ENCODE measurements around the gene TPO.

The TPO gene

DNA sequence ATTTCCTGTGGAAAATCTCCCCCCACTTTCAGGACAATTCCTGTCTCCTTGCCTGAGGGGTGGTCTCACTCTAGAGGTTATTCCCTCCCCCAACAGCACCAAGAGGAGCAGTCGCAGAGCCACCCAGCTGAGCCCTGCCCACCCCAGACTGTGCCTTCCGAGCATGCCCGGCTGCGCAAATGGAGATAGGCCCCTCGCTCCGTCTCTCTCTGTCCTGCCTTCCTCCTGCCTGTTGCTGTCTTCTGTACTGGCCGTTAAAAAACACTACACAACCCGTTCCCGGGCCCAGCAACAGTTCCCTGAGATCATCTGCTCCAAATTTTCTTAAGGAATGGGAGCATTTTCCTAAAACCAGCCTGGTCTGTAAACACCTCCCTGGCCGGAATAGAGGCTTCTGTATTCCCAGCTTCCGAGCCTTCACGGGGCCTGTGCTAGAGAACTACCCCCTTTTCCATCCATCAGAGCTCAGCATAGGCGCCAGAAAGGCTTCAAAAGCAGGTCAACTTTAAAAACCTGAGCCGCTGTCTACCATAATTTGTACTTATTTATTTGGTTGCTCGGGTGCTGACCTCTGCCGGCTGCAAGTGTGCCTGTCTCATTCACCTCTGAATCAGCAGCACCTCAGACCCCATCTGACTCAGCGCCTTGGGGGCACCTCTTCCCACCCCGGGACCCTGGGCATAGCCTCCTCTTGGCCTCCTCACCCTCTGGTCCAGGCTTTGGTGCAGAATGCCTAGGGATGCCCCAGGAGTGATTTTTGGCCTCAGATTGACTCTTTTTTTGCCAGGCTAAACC, 171.6 kb downstream of the TPO start:
- peak; percentile 21 for DNase-seq (ENCODE audit: low spot score)

DNA sequence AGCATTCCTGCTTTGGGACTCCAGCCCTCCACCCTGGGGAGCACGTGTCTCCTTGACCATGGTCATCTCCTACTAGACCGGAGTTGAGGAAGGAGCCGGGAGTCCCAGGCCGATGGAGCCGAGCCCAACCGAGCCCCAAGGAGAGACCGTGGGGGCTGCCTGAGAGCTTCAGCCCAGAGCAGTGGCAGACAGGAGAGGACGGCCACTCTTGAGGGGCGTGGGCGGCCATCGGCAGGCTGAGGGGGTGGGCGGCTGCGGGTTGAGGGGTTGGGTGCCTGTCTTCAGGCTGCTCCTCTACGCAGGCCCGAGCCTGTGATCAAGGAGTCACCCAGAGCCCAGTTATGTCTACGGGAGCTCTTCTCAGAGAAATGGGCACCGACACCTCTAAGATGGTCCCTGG, 172.4 kb downstream of the TPO start:
- DNase-seq (ENCODE audit: low spot score): no peak

DNA sequence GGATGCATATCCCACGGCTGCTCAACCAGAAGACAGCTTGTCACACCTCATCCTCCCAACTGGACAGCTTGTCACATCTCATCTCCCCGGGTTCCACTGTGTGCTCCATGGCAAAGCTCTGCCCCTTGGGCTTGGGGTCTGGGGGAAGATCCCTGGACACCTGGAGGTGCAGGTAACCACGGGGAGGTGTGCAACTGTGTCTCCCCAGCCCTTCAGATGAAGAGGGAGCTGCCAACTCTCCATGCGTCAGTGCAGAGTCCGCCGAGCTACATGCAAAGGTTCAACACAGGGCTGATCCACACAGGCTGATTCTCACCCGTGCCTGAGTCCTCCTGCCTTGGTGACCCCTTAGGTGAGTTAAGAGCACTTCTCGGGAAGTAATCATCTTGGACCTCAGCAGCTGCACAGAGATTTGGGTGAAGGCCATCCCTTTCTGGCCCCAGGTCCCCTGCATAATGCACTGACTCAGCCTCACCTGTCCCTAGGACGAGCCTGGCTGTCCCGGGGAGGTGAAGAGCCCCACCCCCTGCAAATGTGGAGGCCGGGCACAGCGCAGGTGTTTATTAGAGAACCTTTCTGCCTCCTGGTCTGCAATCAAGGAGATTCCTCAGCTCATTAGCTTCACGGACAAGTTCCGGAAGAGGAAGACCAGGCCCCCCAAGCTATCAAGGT, 173.1 kb downstream of the TPO start:
- DNase-seq (ENCODE audit: low spot score): no peak

GRCh38 chr2:1586923-1587840, 173.9 kb downstream of the TPO start:
- DNase-seq (ENCODE audit: low spot score): no peak

GRCh38 chr2:1588051-1588977, 175.1 kb downstream of the TPO start:
- no peak for DNase-seq (ENCODE audit: low spot score)

- DNase-seq (ENCODE audit: low spot score): no peak
Measured at GRCh38 chr2:1588978-1589621, 175.8 kb downstream of the TPO start.

DNA sequence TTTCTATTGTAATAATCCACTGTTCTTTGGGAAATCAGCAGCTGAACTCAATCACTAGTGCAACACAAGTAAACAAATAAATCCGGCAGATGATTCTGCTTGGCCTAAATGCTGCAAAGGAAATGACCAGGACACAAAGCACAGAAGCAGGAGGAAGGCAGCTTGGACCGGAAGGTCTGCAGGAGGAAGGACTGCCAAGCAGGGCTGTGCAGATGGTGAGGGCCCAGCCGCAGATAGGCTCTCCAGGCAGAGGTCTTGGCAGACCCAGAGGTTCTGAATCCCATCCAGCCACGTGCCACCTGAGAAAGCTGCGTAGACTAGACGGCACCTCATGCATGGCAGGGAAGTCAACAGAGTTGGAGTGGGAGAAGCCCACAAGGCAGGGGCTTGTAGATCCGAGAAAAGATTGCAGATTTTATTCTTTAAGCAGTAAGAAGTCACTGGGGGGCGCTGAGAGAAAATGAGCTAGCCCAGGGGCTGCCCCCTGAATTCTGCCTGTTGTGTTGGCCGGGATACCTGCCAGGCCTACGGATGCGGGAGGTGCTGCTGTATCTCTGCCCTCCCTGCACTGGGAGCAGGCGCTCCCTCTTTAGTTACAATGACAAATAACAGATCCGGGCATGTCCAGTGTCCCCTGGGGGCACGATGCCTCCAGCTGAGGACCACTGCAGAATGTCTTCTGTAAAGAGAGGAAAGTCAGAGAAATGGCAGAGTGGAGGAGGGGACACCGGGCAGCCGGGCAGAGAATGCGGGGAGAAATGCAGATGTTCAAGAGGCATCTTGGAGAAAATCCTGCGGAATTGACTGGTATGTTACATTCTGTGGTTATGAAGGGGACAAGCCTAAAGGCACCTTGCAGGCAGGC, 177.6 kb downstream of the TPO start:
- no peak for DNase-seq (ENCODE audit: low spot score)

DNA sequence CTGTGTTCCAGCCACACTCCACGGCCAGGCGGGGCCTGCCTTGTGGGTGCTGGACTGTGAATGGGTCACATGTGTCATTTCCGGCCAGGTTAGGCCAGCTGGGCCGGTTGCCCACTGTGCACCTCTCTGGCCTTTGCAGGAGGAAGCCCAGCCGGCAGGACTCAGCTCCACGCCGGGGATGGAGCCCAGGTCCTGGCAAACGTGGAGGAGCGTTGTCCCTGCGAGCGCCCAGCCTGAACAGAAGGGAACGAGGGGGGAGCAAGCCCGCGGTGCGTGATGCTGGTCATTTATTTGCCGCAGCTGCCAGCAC, 178.2 kb downstream of the TPO start:
- no peak for DNase-seq (ENCODE audit: low spot score)
